KBM-7 (cell line): ENCODE measurements around the gene CREB3L2.
A peak's percentile ranks its signal among the peaks of the same experiment; 100 is the strongest.
"Not testable (repeated sequence)": the region's sequence is repeated elsewhere in the genome, so short reads cannot be mapped to it uniquely, and the experiment has no call there.

Experiments
- DNase-seq: peaks from one replicate; pipeline ENCODE4 v3.0.0-alpha.2; 2015
- in situ Hi-C: fragments of 300-500 bp; cut with MboI; formaldehyde crosslinking; loops from 2 replicates; pipeline ENCODE4 v1.14.3; 2020; ENCODE audit warnings: low sequenced_read_pairs, low pct_unique_long_range_greater_than_20kb, mixed read lengths

Gene CREB3L2, protein sequence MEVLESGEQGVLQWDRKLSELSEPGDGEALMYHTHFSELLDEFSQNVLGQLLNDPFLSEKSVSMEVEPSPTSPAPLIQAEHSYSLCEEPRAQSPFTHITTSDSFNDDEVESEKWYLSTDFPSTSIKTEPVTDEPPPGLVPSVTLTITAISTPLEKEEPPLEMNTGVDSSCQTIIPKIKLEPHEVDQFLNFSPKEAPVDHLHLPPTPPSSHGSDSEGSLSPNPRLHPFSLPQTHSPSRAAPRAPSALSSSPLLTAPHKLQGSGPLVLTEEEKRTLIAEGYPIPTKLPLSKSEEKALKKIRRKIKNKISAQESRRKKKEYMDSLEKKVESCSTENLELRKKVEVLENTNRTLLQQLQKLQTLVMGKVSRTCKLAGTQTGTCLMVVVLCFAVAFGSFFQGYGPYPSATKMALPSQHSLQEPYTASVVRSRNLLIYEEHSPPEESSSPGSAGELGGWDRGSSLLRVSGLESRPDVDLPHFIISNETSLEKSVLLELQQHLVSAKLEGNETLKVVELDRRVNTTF

DNA sequence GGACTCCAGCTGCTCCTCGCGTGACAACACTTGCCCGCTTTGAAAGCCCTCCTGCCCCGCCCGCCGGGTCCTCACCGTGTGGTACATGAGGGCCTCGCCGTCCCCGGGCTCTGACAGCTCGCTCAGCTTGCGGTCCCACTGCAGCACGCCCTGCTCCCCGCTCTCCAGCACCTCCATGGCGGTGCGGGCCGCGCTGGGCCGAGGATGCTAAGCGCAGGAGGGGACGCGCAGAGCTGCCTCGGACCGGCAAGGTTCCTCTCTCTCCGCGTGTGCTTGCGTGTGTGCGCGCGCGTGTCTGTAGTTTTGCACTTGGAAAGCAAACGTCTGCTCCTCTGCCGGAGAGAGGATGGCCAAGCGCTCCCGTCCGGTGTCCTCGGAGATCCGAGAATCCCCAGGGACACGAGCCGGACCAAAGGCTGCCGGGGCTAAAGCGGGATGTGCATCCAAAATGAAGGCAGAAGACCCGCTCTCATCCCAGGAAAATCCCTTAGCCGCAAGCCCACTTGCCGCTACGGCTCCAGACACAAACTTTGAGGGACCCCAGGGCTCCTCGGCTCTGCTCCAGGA lies at the start of gene CREB3L2:
Gene CREB3L2, minus strand, starts transcription at position 558 of the 567 bp plus-strand sequence. Its CDS starts 381 bp downstream, at position 177.
- peak; percentile 72 for DNase-seq

DNA sequence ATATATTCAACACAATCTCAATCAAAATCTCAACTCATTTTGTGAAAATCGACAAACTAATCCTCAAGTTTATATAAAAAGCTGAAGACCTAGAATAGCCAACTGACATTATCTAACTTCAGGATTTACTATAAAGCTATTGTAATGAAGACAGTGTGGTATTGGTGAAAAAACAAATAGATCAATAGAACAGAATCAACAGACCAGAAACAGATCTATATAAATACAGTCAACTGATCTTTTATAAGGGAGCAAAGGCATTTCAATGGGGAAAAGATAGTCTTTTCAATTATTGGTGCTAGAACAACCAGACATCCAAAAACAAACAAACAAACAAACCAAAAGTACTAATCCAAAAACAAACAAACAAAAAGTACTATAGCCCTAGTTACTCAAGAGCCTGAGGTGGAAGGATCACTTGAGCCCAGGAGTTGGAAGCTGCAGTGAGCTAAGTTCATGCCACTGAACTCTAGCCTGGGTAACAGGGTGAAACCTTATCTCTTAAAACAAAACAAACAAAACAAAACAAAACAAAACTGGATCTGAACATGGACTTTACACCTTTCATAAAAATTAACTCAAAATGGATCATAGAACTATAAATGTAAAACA lies 47.7 kb upstream of the CREB3L2 start:
- in situ Hi-C loops: no loop called here
- no peak for DNase-seq

More for the DNA sequence above, at the start of gene CREB3L2:
- in situ Hi-C loops: loop anchor here (25.0 kb wide), 1 partner anchor 339 kb away; no protein-coding TSS in a partner anchor

DNA sequence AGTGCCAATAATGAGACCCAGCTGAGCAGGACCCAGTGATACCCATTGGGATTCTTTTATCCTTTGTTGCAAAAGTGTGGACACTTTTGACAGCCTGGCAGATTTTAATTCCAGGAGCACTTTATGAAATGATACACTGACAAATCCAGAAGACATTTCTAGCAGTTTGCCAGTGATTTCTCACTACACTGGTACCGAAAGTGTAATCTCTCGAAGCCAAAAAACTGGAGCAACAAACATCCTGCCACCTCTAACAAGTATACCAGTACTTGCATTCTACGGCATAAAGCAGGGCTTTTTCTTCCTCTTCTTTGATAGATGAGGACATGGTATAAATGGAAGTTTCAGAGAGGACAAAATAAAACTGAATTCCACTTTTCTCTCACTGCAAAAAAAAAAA lies 46.0 kb upstream of the CREB3L2 start:
- in situ Hi-C loops: no loop called here
- no peak for DNase-seq

DNA sequence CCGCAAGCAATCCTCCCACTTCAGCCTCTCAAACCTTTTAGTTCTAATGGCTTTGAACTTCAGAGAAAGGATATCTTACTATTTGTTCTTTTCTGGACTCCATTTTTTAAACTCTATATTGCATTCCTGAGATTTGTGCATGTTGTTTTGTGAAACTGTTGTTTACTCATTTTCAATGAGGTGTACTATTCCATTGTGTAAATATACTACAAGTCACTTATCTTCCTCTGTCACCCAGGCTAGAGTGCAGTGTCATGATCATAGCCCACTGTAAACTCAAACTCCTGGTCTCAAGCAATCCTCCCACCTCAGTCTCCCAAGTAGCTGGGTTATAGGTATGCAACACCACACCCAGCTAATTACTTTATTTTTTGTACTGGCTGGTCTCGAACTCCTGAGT lies 43.0 kb upstream of the CREB3L2 start:
- DNase-seq: no peak

DNA sequence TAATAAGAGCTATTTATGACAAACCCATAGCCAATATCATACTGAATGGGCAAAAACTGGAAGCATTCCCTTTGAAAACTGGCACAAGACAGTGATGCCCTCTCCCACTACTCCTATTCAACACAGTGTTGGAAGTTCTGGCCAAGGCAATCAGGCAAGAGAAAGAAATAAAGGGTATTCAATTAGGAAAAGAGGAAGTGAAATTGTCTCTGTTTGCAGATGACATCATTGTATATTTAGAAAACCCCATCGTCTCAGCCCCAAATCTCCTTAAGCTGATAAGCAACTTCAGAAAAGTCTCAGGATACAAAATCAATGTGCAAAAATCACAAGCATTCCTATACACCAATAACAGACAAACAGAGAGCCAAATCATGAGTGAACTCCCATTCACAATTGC lies 38.2 kb upstream of the CREB3L2 start:
- in situ Hi-C loops, DNase-seq: not testable (repeated sequence)

More for the DNA sequence above, 43.0 kb upstream of the CREB3L2 start:
- in situ Hi-C loops: no loop called here

DNA sequence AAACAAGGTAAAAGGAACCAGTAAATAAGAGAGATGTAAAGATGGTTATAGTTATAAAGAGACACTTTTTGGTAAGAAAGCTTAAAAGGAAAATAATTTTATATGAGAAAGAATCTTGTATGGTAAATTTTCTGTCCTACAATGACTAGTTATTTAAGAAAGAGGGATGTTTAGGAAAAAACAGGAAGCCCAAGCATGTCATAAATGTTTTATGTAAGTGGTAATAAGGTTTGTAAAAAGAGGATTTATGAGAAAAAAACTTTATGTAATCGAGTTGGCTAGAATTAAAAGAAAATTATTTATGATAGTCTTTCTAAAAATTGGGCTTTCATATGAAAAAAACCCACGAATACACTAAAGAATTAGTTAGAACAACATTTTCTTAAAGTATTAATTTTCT lies 34.2 kb upstream of the CREB3L2 start:
- in situ Hi-C loops: no loop called here
- DNase-seq: peak; percentile 5

DNA sequence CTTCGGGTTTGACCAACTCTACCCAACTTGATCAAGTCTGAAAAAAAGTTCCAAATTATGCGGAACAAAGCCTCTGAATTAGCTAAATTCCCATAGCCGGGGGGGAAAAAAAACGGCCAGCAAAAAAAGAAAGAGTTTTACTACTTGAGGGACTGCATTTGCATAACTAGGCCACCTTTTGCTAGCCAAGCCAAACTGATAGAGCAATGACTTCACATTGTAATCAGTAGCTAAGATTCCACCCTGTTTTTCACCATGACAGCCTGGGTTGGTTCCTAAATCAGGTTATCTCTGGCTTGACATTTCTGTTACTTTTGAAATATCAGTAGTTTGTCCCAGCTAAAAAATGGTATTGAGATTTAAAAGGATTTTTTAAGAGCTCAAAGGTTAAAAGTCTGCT lies 31.4 kb upstream of the CREB3L2 start:
- DNase-seq: no peak
- in situ Hi-C loops: no loop called here

DNA sequence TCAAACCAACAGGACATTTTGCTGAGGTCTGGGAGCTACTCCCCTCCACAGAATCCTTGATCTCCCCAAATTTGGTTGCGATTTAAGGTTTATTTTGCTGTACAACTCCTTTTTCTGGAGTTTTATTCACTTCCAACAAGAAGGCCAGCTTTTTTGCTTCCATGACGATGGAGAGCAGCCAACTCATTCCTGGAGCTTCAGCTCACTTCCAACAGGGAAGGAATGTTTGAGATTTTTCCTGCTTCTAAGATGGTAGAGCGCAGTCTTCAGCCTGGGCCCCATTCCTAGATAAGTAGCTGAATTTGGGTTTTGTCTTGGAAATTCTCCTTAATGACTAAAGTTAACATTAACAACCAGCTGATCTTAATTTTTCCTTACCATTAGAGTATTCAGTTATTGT lies 30.9 kb upstream of the CREB3L2 start:
- no peak for DNase-seq
- in situ Hi-C loops: no loop called here

DNA sequence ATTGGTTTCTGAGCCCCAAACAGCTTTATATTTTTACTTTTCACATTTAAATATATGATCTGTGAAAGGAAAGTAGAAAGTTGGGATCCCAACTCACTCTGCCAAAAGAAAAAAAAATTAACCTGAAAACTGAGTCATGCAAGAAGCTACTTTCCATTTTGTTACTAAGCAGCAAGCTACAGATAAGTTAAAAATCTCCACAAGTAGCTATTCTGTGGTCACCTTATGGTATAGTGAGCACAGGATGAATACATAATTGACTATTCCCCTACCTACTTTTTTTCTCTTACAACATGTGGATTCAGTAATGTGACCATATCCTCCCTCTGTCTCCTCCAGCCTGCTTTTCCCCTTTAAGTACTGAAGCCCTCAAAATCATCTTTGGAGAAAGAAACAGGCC lies 30.3 kb upstream of the CREB3L2 start:
- in situ Hi-C loops: no loop called here
- DNase-seq: no peak

DNA sequence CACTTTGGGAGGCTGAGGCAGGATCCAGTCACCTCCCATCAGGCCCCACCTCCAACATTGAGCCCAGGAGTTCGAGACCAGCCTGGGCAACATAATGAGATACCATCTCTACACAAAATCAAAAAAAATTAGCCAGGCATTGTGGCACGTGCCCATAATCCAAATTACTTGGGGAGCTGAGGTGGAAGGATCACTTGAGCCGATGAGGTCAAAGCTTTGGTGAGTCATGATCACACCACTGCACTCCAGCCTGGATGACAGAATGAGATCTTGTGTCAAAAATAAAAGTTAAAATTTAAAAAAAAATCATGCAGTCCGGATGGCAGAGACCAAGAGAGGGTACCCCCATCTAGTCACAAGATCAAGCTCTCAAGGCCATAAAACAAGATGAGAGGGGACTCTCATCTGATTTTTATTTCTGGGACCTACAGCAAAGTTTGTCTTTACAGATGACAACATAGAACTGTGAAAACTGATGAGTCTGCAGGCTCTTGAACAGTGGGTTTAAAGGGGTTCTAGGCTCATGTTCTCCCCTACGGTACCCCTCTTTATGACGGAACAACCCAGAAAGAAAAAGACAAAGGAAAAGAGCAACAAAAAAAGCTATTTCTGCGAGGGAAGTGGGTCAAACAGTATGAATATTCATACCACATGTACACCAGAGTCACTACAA lies 28.9 kb upstream of the CREB3L2 start:
- no peak for DNase-seq
- in situ Hi-C loops: no loop called here

DNA sequence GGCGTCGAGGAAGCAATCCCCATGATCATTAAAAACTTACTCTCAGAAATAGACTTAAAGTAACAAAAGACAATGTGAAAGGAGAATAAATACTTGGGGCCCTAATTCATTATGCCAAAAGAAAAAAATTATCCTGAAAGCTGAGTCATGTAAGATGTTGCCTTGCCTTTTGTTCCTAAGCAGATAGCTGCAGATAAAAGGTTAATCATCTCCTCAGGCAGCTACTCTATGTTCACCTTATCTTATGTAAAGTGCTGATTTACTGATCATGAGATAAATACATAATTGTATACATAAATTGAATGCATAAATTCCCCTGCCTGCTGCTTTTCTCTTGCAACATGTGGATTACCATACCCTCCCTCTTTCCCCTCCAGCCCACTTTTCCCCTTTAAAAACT lies 28.1 kb upstream of the CREB3L2 start:
- in situ Hi-C loops: no loop called here
- DNase-seq: no peak

DNA sequence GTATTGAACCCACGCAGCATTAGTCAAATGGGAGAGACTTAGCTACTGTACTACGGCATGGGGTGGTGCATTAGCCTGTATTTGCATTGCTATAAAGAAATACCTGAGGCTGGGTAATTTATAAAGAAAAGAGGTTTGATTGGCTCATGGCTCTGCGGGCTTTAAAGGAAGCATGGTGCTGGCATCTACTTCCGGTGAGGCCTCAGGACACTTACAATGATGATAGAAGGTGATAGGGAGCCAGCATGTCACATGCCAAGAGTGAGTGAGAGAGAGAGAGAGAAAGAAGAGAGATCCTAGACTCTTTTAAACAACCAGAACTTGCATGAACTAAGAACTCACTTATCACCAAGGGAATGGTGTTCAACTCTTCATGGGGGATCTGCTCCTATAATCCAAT lies 27.2 kb upstream of the CREB3L2 start:
- in situ Hi-C loops: no loop called here
- DNase-seq: no peak

DNA sequence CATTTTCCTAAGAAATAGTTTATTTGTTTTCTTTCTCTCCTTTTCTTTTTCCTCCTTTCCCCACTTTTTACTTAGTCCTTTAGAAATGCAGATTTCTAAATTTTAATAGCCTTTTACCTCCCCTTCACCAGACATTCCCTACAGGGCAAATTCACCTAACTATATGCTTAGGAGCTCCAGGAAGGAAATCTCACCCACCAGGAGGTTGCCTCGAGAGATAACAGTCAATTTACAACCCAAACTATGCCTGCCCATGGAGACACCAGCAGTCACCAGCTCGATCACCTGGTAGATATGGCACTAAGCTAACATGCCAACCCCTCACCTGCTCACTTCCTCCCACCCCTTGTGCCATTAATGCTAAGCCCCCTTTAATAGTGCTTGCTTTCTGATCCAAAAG lies 25.2 kb upstream of the CREB3L2 start:
- in situ Hi-C loops: no loop called here
- no peak for DNase-seq

DNA sequence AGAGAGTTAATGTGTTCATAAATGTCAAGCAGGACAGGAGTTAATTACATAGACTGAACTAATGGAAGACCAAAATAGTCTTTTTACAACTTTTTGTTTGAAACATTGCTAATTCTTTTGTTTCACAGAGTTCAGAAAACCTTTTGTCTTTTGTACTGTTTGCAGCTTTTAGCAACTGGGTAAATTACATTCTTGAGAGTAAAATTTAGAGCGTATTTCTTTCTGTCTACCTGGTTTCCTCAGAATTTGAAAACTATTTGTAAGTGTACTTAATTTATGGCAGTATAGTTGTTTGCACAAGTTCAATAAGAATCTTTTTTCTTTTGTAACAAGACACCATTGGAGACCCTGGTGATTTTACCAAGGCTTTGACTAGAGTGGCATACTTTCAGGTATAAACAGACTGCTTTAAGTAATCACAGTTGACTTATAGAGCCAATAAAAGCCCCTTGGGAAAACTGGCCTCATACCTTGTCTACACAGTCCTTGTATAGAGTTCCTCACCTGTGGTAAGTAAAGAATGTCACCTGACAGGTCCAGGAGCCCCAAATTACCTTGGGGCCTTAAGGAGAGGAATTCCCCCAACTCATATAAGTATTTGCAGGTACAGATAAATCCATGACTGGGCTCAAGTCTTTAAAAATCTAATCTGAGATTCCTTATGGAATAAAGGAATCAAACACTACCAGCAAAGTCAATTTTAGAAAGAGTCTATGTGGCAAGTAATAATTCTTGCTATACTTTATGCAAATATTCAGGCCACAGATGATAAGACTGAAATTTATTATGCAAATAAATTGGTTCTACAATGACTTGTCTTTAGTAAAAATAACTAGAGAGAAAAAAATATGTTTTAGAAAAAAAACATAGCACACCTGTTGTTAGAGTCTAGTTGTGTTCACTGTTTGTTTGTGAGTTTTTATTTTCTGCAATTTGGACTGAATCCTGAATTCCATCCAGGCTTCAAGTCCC lies 23.6 kb upstream of the CREB3L2 start:
- no peak for DNase-seq
- in situ Hi-C loops: no loop called here

DNA sequence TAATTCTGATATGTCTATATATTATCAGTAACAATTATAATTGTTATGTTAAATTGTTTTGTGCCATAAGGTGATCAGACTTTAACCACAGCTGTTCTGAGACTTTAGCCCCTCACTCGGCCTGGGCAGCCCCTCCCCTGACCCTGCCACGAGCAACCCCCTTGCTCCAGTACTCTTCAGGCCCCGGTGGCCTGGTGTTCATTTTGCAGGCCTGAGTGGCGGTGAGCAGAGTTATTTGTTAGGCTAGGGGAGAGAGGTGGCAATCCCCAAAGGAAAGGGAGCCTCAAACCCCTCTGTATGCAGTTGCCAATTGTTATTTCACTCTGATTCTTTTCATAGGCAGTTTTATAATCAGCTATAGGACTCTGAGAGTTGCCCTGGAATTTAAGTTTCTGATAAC lies 22.9 kb upstream of the CREB3L2 start:
- in situ Hi-C loops: loop anchor here (25.0 kb wide), 1 partner anchor 362 kb away; no protein-coding TSS in a partner anchor
- no peak for DNase-seq

DNA sequence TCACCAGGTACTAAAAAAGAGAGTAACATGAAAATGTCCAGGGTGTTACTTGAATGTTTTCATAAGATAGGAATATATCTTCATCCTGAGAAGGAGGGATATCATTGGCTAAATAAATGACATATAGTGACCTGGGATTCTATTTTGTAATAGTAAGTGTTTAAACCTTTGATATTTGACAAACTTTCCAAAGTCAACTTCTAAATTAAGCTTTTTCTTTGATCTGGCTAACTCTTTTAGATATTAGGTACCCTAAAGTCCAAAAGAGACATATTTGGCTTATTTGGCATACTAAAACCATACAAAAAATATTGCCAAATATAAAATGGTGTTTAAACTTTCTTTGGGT lies 22.4 kb upstream of the CREB3L2 start:
- no peak for DNase-seq
- in situ Hi-C loops: loop anchor here (25.0 kb wide), 1 partner anchor 362 kb away; no protein-coding TSS in a partner anchor

DNA sequence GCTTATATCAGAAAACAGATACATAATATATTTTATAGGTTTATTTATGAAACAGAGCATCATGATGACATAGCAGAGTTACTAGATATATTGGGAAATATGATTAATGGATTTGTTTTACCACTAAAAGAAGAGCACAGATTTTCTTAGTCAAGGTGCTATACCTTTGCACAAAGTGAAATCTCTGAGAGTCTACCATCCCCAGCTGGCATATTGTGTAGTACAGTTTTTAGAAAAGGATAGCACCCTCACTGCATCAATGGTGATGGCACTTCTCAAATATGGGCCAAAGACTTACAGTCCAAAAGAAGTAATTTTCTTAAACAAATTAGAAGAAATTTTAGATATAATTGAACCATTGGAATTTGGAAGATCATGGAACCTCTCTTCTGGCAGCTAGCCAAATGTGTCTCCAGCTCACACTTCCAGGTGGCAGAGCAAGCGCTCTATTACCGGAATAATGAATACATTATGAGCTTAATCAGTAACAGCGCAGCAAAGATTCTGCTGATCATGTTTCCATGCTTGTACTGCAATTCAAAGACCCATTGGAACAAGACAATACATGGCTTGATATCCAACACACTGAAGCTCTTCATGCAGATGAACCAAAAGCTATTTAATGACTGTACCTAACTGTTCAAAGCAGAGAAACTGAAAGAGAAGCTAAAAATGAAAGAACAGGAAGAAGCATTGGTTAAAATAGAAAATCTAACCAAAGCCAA lies 21.9 kb upstream of the CREB3L2 start:
- in situ Hi-C loops: loop anchor here (25.0 kb wide), 1 partner anchor 361 kb away; no protein-coding TSS in a partner anchor
- DNase-seq: no peak

DNA sequence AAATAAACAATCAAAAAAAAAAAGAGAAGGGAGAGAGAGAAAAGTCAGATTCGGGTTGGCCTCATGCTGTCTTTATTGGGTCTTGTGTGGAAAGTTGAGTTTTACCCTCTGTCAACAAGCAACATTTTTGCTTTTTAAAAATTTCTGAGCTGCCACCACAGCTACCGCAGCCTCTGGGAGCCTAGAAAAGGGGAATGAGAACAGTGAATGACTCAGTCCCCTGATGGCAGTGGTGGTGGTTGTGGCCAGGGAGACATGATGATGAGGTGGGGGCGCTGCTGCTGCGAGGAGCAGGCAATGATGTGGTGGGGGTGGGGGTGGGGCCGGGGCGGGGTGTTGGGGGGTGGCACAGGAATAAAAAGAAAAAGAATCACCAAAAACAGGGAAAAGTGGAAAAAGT lies 20.0 kb upstream of the CREB3L2 start:
- in situ Hi-C loops: loop anchor here (25.0 kb wide), 1 partner anchor 360 kb away; no protein-coding TSS in a partner anchor
- no peak for DNase-seq
